ENCODE measurements around the gene SRC.

DNA sequence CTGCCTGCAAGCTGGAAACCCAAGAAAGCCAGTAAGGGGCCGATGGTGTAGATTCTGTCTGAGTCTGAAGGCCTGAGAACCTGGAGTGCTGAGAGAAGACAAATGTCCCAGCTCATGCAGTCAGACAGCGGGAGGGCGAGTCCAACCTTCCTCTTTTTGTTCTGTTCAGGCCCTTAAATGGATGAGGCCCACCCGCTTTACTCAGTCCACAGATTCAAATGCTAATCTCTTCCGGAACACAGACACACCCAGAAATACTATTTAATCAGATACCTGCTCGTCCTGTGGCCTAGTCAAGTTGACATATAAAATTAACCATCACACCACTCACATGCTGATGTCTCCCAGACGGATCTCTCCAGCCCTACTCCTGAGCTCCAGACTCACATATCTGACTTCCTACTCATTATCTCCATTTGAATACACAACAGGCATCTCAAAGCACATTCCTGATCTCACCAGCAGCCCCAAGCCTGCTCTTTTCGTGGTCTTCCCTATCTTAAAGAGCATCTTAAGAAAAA is 26.7 kb upstream of the SRC start:
- TF ChIP-seq, protein P1, sequence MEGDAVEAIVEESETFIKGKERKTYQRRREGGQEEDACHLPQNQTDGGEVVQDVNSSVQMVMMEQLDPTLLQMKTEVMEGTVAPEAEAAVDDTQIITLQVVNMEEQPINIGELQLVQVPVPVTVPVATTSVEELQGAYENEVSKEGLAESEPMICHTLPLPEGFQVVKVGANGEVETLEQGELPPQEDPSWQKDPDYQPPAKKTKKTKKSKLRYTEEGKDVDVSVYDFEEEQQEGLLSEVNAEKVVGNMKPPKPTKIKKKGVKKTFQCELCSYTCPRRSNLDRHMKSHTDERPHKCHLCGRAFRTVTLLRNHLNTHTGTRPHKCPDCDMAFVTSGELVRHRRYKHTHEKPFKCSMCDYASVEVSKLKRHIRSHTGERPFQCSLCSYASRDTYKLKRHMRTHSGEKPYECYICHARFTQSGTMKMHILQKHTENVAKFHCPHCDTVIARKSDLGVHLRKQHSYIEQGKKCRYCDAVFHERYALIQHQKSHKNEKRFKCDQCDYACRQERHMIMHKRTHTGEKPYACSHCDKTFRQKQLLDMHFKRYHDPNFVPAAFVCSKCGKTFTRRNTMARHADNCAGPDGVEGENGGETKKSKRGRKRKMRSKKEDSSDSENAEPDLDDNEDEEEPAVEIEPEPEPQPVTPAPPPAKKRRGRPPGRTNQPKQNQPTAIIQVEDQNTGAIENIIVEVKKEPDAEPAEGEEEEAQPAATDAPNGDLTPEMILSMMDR (IDR thresholded peaks at IDR 0.05 in 2 of 3, conservative IDR thresholded peaks at IDR 0.05 in 1 of 3; ENCODE audit: borderline replicate concordance in 1 of 3, insufficient read depth in 1 of 3, low read depth in 2 of 3, low read length in 2 of 3) = no peak
- TF ChIP-seq POLR2AphosphoS5 (IDR thresholded peaks at IDR 0.05; ENCODE audit: low read depth, low read length) (no peak), JUND (IDR thresholded peaks at IDR 0.05) (no peak), EZH2 (IDR thresholded peaks at IDR 0.05) (no peak), CEBPB (IDR thresholded peaks at IDR 0.05; ENCODE audit: low read depth) (no peak), CBX3 (IDR thresholded peaks at IDR 0.05; ENCODE audit: low read depth) (no peak), POLR2A (IDR thresholded peaks at IDR 0.05; ENCODE audit: borderline replicate concordance, extremely low read depth, insufficient read depth, insufficient read length) (no peak), ZNF274 (IDR thresholded peaks at IDR 0.05; ENCODE audit: low read depth, low read length) (no peak), SIN3A (IDR thresholded peaks at IDR 0.05; ENCODE audit: low read depth) (no peak), EGR1 (IDR thresholded peaks at IDR 0.05; ENCODE audit: low read depth) (no peak), TCF7L2 (IDR thresholded peaks at IDR 0.05; ENCODE audit: borderline replicate concordance, extremely low read depth, insufficient read depth, insufficient read length) (no peak)
- TF ChIP-seq, protein P2, sequence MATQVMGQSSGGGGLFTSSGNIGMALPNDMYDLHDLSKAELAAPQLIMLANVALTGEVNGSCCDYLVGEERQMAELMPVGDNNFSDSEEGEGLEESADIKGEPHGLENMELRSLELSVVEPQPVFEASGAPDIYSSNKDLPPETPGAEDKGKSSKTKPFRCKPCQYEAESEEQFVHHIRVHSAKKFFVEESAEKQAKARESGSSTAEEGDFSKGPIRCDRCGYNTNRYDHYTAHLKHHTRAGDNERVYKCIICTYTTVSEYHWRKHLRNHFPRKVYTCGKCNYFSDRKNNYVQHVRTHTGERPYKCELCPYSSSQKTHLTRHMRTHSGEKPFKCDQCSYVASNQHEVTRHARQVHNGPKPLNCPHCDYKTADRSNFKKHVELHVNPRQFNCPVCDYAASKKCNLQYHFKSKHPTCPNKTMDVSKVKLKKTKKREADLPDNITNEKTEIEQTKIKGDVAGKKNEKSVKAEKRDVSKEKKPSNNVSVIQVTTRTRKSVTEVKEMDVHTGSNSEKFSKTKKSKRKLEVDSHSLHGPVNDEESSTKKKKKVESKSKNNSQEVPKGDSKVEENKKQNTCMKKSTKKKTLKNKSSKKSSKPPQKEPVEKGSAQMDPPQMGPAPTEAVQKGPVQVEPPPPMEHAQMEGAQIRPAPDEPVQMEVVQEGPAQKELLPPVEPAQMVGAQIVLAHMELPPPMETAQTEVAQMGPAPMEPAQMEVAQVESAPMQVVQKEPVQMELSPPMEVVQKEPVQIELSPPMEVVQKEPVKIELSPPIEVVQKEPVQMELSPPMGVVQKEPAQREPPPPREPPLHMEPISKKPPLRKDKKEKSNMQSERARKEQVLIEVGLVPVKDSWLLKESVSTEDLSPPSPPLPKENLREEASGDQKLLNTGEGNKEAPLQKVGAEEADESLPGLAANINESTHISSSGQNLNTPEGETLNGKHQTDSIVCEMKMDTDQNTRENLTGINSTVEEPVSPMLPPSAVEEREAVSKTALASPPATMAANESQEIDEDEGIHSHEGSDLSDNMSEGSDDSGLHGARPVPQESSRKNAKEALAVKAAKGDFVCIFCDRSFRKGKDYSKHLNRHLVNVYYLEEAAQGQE (IDR thresholded peaks at IDR 0.05; ENCODE audit: low read depth) = no peak
- TF ChIP-seq, protein P3, sequence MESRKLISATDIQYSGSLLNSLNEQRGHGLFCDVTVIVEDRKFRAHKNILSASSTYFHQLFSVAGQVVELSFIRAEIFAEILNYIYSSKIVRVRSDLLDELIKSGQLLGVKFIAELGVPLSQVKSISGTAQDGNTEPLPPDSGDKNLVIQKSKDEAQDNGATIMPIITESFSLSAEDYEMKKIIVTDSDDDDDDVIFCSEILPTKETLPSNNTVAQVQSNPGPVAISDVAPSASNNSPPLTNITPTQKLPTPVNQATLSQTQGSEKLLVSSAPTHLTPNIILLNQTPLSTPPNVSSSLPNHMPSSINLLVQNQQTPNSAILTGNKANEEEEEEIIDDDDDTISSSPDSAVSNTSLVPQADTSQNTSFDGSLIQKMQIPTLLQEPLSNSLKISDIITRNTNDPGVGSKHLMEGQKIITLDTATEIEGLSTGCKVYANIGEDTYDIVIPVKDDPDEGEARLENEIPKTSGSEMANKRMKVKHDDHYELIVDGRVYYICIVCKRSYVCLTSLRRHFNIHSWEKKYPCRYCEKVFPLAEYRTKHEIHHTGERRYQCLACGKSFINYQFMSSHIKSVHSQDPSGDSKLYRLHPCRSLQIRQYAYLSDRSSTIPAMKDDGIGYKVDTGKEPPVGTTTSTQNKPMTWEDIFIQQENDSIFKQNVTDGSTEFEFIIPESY (IDR thresholded peaks at IDR 0.05; ENCODE audit: extremely low read depth, insufficient replicate concordance, low read length) = no peak

All from HCT116 (cell line).